Kidney glomerular epithelial cell (primary cell): ENCODE data around the gene MT1F.

Experiments used
- DNase-seq: peaks from one replicate; lab custom pipeline; 2025; lab: John Stamatoyannopoulos, UW

Gene MT1F

GRCh38 chr16:56625943-56626654, 31.7 kb upstream of the MT1F start:
- no peak for DNase-seq

DNA sequence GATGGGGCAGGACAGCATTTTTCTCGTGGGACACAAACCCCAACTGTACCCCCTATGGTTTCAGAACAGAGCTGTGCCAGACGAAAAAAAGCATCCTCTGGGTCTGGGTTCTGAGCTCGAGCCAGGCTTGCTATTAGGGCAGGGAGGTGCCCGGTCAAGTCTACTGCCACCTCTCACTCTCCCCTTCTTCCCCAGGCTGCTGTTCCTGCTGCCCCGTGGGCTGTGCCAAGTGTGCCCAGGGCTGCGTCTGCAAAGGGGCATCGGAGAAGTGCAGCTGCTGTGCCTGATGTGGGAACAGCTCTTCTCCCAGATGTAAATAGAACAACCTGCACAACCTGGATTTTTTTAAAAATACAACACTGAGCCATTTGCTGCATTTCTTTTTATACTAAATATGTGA, 31.1 kb upstream of the MT1F start:
- DNase-seq: no peak

DNA sequence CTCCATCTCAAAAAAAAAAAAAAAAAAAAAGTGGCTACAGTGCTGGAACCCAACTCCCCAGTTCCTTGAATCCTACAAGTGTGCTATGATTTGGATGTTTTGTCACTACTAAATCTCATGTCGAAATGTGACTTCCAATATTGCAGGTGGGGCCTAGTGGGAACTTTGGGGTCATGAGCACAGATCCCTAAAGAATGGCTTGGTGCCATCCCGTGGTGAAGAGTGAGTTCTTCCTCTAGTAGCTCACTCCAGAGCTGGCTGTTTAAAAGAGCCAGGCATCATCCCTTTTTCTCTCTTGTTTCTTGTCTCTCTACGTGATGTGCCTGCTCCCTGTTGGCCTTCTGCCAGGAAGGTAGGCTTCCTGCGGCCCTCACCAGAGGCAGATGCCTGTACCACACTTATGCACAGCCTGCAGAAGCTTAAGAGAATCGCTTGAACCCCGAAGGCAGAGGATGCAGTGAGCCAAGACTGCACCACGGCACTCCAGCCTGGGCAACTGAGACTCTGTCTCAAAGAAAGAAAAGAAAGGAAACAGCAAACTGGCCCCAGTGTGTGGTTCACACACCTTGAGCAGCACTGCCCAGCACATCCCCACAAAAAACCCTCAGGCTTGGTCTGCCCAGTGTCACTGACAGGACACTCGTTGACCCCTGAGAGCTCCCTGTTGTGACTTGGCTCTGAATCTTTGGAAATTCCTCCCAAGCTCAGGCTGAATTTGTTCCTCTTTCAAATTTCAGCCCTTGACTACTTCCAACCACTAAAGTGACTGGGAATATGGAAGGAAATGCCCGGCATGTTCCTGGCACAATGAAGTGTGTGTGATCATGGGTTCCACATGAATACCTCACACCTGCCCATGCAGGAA, 29.0 kb upstream of the MT1F start:
- DNase-seq: no peak

- DNase-seq: no peak
Observed at GRCh38 chr16:56629531-56629930, 28.2 kb upstream of the MT1F start.

DNA sequence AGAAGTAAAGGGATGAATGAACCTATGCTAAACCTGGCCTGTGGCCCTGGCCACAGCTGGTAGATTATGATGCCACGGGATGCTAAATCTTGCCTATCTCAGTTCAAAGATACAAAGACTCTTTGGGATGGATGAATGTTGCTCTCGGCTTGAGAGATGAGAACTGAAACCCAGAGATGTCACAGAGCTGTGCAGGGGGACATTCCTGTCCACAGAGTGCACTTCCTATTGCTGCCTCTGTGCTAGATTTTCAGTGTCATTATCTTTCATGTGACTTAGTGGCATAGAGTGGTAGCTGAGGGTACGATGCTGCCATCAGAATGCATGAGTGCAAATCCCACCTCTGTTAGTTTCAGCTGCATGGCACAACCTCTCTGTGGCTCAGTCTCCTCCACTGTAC, 27.6 kb upstream of the MT1F start:
- no peak for DNase-seq

- DNase-seq: no peak
Observed at GRCh38 chr16:56631197-56631596, 26.6 kb upstream of the MT1F start.

DNA sequence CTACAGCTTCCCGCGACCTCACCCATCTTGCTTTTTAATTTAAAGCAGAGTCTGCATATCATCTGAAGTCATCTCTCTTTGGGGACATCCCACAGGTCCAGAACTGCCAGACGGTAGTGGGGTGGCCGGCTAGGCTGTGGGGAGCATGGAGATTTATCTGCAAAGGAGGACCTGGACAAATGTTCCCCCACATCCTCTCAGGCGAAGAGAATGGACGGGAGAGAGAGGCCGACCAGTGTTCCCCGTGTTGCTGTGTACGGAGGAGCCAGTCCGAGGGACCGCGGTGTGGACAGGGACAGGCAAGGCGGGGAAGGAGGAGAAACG, 26.0 kb upstream of the MT1F start:
- no peak for DNase-seq

GRCh38 chr16:56632156-56632847, 25.5 kb upstream of the MT1F start, which contains the start of gene MT1M:
TSS of gene MT1M (plus strand) at chr16:56632659. CDS start at chr16:56632732, 73 bp downstream.
- DNase-seq: no peak

DNA sequence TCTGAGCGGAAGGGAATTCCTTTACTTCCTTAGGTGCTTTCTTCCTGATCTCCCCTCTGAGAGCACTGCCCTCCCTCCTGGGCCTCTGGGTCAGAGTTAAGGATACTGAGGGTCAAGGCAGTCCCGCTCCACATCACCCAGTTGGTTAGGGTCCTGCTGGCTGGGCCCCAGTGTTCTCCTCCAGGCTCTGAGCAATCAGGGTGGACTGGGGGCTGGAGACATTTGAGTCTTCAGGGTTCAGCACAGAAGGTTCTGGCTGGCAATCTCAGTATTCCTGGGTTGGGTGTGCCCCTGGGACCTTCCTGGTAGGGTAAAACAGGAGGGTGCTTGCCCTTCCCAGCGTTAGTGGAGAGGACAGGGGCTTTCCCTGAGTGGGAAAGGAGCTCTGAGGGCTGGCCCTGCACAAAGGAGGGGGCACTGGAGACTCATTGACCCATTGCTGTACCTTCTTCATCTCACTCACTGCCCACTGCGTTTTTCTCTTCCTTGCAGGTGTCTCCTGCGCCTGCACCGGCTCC, 24.9 kb upstream of the MT1F start:
- DNase-seq: no peak

DNA sequence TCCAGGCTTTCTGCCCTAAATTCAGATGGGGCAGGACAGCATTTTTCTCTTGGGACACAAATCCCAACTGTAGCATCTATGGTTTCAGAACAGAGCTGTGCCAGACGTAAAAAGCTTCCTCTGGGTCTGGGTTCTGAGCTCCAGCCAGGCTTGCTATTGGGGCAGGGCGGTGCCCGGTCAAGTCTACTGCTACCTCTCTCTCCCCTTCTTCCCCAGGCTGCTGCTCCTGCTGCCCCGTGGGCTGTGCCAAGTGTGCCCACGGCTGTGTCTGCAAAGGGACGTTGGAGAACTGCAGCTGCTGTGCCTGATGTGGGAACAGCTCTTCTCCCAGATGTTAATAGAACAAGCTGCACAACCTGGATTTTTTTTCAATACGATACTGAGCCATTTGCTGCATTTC, 24.2 kb upstream of the MT1F start:
- no peak for DNase-seq

- no peak for DNase-seq
Observed at GRCh38 chr16:56634715-56635440, 22.9 kb upstream of the MT1F start.

GRCh38 chr16:56635441-56635967, 22.3 kb upstream of the MT1F start:
- DNase-seq: no peak

GRCh38 chr16:56636616-56637413, 20.9 kb upstream of the MT1F start:
- no peak for DNase-seq

- DNase-seq: no peak
Observed at GRCh38 chr16:56637814-56638750, 19.7 kb upstream of the MT1F start, which contains the start of gene MT1A. TSS of gene MT1A (plus strand) at chr16:56638666. CDS start at chr16:56638739, 73 bp downstream.

- no peak for DNase-seq
Observed at GRCh38 chr16:56639045-56639444, 18.7 kb upstream of the MT1F start.

GRCh38 chr16:56640076-56640475, 17.7 kb upstream of the MT1F start:
- DNase-seq: no peak

DNA sequence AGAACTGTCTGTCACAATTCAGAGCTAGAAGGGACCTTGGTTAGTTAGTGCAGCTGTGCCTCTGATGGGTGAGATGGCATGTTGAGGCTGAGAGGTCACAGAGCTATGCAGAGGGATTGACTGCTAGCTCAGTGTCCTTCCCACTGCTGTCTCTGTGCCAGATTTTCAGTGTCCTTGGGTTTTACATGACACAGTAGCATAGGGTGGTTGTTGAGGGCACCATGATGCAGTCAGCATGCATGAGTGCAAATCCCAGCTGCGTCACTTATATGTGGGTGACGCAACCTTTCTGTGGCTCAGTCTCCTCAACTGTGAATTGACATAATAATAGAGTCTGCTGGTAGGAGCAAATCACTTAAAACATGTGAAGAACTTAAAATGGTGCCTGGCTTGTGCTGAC, 16.6 kb upstream of the MT1F start:
- no peak for DNase-seq

- DNase-seq: peak; percentile 53
Observed at GRCh38 chr16:56643080-56643778, 14.5 kb upstream of the MT1F start.

DNA sequence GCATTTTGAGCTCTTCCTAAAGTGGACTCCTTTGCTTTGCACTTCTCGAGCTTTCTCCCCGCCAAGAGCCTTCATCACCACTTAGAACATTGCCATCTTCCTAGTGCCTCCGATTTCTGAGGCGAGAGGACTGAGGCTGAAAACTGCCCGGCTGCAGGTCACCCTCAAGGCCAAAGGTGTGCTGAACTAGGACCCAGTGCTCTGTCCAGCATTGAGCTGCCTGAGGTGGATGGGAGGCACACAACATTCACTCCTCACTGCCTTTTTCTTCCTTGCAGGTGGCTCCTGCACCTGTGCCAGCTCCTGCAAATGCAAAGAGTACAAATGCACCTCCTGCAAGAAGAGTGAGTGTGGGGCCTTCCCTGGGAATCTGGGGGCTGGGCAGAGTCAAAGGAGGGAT, 13.9 kb upstream of the MT1F start:
- no peak for DNase-seq
